GM18511 (cell line): Measurements from ENCODE around the gene CD86.
A peak's percentile ranks its signal among the peaks of the same experiment; 100 is the strongest.
"Not testable (repeated sequence)": the region's sequence is repeated elsewhere in the genome, so short reads cannot be mapped to it uniquely, and the experiment has no call there.

Source experiments
- ATAC-seq: cut with Tn5 transposase; IDR thresholded peaks from one replicate; pipeline ENCODE4 v1.9.1; 2021; ENCODE audit warnings: mild to moderate bottlenecking, moderate library complexity; ENCODE audit not compliant: unreplicated experiment

Gene CD86, protein sequence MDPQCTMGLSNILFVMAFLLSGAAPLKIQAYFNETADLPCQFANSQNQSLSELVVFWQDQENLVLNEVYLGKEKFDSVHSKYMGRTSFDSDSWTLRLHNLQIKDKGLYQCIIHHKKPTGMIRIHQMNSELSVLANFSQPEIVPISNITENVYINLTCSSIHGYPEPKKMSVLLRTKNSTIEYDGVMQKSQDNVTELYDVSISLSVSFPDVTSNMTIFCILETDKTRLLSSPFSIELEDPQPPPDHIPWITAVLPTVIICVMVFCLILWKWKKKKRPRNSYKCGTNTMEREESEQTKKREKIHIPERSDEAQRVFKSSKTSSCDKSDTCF

DNA sequence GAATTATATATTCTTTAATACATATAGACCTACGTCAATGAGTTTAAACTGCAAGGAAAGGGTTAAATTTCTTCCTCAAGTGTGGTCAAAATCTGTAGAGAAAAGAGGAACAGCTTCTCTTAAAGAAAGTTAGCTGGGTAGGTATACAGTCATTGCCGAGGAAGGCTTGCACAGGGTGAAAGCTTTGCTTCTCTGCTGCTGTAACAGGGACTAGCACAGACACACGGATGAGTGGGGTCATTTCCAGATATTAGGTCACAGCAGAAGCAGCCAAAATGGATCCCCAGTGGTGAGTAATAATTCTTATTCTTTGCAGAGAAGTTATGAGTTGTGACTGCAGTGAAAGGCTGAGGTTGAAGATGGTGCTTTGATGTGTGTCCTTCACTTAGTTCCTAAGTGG is at the start of gene CD86:
TSS of gene CD86 (plus strand) at position 148 of the 400 bp plus-strand sequence. CDS start at position 276, 128 bp downstream.
- ATAC-seq = peak; percentile 91

DNA sequence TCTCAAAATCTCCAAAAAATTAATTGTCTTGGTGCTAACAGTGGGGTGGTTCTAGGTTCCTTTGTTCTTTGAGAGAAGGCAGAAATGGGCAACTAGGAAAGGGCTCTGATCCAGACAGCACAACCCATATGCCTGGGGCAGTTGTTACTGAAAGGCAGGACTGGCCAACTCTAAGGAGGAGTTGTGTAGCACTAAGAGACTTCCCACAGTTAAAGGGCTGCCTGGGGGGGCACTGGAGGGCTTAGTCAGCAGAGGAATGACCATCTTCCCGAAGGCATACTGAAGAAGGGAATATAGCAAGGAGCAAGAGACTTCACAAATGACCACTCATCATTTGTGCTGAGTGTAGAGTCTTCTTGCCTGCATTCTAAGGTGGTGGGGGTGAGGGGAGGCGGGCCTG is 48.9 kb upstream of the CD86 start:
- no peak for ATAC-seq

DNA sequence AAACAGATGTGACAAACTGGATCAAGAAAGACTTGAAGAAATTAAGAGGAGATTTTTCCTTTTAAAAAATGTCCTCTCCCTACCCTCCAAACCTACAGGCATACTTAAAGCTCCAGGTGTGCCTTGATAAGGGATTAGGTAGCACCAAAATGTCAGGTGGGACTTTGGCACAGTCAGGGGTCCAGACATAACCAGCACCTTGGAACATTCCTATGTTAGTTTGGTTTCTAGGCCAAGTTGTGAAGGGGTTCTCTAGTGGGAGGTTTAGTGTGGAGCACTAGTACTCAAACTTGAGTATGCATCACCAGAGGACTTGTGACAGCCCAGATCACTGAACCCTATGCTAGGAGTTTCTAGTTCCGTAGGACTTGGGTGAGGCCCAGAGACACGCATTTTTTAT is 47.0 kb upstream of the CD86 start:
- no peak for ATAC-seq

DNA sequence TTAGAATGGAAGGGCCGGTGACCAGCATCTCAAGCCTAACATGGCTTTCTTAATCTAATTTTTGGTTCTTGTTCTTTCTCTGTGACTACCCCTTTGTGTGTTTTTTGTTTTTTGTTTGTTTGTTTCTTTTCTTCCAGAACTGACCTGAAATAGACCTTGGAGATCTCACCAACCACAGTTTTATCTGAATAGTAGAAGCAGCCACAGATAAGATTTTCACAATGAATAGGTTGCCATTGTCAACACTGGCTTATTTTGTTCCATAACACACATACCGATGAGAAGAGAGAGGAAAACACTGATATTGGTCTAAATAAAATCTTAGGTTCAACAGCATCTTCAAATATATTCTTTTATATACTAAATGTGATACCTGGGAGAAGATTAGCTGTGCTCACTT is 44.7 kb upstream of the CD86 start:
- ATAC-seq = no peak

DNA sequence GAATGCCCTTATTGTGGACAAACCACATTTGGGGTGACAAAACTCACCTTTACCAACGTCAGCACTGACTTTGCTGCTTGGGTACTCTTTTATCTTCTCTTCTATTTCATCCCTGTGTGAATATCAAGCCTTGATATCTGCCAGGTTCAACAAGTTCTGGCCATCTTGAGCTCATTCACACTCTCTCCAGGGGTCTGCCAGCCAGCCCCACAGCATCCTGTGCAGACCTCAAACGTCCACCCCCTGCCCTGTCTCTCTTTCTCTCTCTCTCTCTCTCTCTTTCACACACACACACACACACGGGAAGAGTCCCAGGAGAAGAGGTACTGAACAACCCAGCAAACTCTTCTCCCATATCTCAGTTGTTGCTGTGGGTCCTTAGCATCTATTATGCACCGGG is 43.8 kb upstream of the CD86 start:
- no peak for ATAC-seq

DNA sequence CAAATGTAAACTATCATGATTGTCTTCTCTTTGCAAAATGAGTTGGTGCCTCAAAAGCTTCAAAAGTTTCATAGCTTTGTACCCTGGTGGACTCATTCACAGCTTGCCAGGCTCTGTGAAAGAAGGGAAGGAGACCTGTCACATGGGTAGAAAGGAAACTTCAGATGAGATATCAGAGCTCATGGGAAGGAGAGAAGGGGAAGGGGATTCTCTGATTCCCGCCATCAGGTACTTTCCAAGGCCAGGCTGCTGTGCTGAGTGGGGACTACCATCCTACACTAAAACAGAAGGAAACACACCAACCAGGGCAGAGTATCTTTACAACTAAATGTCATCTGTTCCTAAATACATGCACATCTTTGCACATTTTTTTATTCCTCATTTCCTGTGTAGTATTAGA is 42.3 kb upstream of the CD86 start:
- no peak for ATAC-seq

DNA sequence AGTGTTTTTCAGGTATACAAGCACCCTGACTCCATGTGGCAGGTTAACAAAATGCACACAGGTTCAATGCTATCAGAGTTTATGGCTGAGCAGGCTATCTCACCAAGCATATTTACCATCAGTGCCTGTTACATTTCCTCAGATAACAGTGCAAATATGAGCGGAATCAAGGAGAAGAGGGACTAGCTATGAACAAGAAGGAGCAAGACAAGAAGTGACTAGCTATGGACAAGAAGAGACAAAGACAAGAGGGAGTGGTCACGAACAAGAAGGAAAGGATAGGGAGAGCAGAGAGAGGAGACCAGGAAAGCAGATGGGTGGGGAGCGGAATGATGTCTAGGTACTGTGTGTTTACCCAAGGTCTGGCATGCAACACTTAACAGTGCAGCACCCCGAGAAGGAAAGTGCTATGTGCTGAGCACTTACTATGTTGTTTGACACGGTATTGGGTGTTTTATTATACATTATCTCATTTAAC is 41.7 kb upstream of the CD86 start:
- ATAC-seq = no peak

DNA sequence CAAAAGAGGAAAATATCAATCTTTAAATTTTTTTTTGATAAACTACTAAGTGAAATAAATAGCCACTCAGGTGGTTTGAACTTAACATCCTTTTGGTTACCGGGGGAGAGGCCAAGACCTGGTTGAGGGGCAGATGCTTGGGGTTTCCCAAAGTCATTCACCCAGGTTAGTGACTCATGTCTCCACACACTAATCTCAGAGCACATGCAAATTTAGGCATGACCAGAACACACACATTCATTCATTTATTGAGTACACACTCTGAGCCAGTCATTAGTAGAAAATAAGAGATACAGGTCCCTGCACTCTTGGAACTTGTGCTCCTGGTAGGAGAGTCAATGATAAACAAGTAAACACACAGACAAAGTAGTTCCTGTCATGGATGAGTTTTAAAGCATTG is 40.4 kb upstream of the CD86 start:
- ATAC-seq = peak; percentile 85

DNA sequence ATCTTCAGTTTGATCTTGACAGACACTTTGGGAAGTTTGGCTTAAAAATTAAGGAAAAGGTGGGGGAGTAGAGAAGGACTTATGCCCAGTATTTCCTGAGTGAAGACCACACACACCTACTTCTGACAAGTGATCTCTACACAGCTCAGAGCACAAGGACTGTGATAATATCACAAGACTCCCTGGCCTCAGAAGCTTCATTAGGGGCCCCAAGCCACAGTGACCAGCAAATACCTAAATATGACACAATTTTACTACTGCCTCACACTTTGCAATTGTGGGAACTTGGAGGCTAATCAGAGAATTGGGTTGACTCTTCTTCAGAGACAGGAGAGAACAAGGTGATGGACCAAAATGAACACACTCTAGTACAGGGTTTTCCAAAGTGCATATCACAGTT is 35.7 kb upstream of the CD86 start:
- ATAC-seq = peak; percentile 47

DNA sequence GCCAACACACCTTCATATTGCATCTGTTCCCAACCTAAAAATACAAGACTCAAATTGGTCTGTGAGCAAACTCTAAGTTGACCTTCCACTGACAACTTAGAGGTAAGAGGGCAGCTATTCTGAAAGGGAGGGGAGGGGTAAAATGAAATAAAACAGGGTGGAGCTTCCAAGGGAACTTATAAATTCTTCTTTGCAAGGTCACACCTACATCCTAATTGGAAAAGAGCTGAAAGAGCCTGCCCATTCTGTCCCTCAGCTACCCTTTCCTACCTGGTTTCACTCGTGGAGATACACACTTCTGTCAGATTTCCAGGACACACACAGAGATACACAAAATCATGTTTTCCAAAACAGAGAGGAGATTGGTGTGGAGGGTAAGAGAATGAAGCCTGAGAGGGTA is 34.1 kb upstream of the CD86 start:
- no peak for ATAC-seq

DNA sequence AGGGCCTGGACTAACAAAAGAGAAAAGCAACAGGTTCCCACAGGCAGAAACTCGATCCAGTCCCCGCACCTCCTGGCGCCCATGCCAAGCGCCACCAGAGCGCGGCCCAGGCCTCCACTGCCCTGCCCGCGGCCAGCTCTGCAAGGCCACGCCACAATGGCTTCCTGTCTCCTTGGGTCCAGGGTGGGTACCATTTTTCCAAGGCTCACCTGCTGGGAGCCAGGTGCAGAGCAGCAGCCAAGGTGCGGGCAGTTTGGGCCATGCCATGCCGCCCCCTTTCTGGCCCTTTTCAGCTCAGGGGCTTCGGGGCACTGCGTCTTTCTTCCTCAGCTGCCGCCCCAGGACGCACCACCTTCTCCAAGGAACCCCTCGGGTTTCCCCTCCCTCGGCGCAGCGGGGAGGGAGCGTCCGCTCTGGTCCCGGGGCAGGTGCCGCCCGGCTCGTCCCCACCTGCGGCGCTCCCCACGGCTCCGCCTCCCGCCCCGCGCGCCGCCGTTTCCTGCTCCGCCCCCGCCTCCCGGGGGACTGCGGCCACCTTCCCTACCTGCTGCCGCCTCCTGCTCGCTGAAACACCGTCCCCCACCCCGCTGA is 33.3 kb upstream of the CD86 start, which contains the start of gene ILDR1:
TSS of gene ILDR1 (minus strand) at position 437 of the 591 bp plus-strand sequence. CDS start at position 267, 170 bp downstream.
- no peak for ATAC-seq

DNA sequence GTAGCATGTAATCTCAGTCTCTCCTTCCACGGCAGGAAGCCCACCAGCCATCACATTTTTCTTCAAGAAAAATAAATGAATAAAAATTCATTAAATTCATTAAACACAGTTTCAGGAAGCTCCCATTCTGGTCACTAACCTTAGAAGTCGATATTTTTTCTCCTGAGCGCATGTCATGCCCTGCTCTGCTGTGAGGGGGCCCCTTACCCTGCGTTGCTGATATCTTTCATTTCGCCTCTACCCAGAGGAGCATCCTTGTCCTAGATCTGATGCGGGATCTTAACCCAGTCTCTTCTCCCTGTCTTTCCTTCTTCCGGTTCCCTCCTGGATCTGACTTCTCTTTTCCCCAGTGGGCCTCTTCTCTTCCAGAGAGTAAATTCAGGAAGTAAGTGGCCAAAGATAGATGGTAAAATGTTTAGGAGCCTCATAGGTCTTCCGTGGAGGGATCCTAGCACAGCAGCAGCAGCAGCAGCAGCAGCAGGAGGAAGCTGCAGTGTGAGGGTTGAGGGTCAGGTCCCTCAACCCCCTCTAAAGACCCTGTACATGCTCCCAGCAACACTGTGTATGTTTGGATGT is 31.7 kb upstream of the CD86 start:
- no peak for ATAC-seq

DNA sequence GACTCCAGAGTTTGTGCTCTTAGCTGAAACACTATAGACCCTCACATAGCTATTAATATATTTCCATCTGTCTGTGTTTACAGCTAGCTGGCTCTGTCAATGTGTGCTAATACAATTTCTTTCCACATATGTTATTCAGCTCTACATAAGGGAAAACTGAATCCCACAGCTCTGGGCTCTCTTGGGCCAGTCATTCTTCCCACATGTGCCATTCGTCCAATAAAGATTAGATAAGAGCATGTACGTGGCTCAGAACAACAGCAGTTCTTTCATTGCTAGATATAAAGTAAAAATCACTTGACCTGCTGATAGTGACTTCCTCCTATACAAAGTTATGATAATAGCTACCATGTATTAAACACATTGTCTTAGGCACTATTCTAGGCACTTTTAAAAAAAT is 30.4 kb upstream of the CD86 start:
- ATAC-seq = no peak

DNA sequence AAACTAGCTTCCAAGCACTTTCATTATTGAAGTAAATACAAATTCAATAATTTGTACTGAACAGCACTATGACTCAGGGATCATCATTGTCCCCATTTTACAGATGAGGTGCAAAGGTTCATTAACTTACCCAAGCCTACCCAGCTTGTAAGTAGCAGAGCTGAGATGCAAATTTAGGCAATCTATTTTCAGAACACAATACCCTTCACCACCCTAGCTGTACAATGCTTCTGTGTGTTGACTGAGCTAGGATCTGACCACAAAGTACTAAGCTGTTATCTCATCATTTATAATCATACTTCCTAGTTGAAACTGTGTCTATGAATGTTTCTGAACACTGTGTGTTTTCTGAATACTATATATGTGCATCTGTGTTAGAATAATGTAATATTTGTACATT is 29.9 kb upstream of the CD86 start:
- ATAC-seq = peak; percentile 92

DNA sequence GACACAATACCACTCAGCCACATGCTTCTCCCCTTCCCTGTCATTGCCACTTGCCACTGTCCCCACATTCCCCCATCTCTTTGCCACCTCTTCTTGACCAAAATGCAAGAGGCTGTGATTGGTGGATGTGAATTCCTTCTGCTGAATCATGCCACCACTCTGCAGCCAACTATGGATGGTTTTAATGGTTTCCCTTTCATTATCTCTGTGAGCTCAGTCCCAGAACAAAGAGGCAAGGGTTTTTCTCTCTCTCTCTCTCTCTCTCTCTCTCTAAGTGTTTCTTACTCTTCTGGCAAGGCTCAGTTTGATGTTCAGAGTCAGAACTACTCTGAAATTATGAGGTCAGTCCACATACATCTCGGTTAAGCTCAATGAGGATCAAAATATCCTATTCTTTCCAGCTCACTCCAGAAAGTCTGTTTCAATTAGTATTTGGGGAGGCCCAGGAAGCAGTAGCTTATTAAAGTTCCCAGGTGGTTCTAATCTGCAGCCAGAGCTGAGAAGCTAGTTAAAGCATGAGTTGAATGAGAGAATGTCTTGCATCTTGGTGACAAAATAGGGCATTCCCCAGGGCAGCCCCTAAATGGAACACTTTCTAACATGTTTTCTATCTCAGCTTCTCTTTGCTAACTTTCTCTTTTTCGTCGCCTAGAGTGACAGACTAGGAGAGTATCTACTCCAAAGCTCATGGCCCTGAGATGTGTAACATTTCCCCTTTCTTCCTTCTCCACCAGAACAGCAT is 24.6 kb upstream of the CD86 start:
- peak; percentile 74 for ATAC-seq

DNA sequence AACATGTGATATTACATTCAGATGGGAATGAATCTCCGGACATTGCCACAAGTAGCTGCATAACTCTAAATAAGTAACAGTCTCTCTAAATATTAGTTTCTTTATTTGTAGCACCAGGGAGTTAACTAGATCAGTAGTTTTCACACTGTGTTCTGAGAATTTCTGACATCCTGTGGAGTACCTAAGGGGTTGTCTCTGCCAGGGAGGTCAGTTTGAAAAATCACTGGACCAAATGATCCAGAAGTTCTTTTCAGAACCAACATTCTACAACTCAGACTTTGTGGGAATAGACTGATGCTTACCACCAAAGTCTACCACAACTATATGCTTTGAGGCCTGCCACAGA is 24.1 kb upstream of the CD86 start:
- ATAC-seq = peak; percentile 46

DNA sequence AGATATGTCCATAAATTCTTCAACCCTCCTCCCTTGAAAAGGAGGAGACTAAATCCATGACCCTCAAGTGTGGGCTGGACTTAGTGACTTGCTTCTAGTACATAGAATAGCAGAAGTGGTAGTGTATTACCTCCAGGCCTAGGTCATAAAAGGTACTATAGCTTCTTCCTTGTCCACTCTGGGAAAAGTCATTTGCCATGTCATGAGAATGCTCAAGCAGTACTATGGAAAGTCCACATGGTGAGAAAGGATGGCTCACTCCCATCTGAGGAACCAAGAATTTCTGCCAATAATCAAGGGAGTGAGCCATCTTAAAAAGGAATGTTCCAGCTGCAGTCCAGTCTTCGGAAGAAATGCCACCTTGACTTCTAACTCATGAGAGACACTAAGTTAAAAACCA is 22.6 kb upstream of the CD86 start:
- ATAC-seq = no peak

DNA sequence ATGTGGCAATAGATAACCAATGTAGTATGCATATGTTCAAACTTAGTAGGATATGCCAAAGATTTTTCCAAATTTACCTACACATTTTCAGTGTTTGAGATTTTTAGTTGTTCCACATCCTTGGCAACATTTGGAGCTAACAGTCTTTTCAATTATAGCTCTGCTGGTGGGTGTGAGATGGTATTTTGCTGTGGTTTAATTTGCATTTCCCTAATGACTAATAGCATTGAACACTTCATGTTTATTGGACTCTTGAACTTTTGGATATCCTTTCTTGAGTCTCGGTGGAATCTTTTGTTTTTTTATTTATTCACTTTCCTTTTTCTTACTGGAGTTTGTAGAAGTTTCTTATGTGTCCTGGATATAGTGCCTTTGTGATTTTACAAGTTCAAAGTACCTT is 22.1 kb upstream of the CD86 start:
- no peak for ATAC-seq

DNA sequence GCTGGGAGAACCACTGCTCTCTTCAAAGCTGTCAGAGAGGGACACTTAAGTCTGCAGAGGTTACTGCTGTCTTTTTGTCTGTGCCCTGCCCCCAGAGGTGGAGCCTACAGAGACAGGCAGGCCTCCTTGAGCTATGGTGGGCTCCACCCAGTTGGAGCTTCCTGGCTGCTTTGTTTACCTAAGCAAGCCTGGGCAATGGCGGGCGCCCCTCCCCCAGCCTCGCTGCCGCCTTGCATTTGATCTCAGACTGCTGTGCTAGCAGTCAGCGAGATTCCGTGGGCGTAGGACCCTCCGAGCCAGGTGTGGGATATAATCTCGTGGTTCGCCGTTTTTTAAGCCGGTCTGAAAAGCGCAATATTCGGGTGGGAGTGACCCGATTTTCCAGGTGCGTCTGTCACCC is 7.9 kb upstream of the CD86 start:
- ATAC-seq = not testable (repeated sequence)

DNA sequence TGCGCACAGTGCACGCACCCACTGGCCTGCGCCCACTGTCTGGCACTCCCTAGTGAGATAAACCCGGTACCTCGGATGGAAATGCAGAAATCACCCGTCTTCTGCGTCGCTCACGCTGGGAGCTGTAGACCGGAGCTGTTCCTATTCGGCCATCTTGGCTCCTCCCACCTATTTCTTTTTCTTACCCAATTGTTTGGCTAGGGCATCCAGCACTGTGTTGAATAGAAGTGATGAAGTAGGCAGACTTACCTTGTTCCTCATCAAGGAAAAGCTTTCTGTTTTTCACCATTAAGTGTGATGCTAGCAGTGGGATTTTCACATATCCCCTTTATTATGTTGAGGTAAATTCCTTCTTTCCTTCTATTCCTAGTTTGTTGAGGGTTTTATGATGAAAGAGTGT is 7.4 kb upstream of the CD86 start:
- ATAC-seq = not testable (repeated sequence)

DNA sequence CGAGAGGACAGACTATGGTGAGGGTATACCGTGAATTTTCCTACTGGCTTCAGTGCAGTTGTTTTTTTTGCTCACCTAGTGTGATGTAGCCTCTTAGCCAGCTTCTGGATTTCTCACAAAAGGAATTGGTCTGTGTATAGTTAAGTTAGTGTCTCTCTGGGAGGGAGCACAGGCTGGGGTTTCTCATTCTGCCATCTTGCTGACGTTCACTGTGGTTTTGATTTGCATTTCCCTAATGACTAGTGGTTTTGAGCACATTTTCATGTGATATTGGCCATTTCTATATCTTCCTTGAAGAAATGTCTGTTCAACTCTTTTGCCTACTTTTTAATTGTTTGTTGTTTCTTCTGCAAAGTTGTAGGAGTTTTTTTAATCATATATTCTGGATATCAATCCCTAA is 2.2 kb upstream of the CD86 start:
- ATAC-seq = peak; percentile 51

DNA sequence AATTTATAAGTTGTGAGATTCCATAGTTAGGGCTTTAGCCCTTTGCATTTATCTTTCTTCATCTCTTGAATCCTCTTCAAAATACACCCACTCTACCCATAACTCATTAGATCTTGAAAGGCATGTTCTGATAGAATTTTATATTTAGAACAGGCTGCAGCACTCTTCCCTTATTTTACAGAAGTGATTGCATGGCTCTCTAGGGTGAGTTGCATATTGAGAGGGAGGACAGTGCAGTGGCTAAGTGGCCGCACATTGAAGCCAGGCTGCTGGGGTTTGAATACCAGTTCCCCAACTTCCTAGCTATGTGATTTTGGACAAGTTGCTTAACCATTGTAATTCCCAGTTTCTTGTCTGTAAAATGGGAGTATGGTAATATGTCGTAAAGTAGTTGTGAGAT is 2.5 kb downstream of the CD86 start:
- ATAC-seq = no peak
